SK-N-SH treated with all-trans-retinoic acid at 6 μM for 48 hours (cell line): ENCODE data around the gene COL4A2.

Source experiments
- ATAC-seq: fragments of 200-7000 bp; cut with Tn5 transposase; 3 replicates; pipeline ENCODE4 v1.9.1; 2020; ENCODE audit warnings: mild to moderate bottlenecking, moderate library complexity
- ARNTL ChIP-seq: fragments of 450-650 bp; formaldehyde crosslinking; IDR thresholded peaks from 2 replicates; pipeline ENCODE4 v1.5.0; 2020; ENCODE audit warnings: low read depth, mild to moderate bottlenecking, moderate library complexity, borderline replicate concordance
- BACH2 ChIP-seq: fragments of 250-450 bp; sonication (Bioruptor Pico); IDR thresholded peaks from 2 replicates; pipeline ENCODE4 v1.9.0; 2021; ENCODE audit warnings: mild to moderate bottlenecking, borderline replicate concordance
- CSDC2 ChIP-seq: fragments of 250-450 bp; sonication (Bioruptor Pico); IDR thresholded peaks from 2 replicates; pipeline ENCODE4 v1.5.0; 2020; ENCODE audit warnings: mild to moderate bottlenecking, moderate library complexity
- ESRRG ChIP-seq: fragments of 250-450 bp; sonication (Bioruptor Pico); IDR thresholded peaks from 2 replicates; pipeline ENCODE4 v1.6.1; 2021; ENCODE audit warnings: mild to moderate bottlenecking
- GLIS3 ChIP-seq: fragments of 250-450 bp; sonication (Bioruptor Pico); IDR thresholded peaks from 2 replicates; pipeline ENCODE4 v1.5.0; 2020; ENCODE audit warnings: mild to moderate bottlenecking, moderate library complexity
- PPARA ChIP-seq: fragments of 250-450 bp; sonication (Bioruptor Pico); IDR thresholded peaks from 2 replicates; pipeline ENCODE4 v1.5.0; 2020; ENCODE audit warnings: mild to moderate bottlenecking, borderline replicate concordance
- RARB ChIP-seq: fragments of 250-450 bp; sonication (Bioruptor Pico); IDR thresholded peaks from 2 replicates; pipeline ENCODE4 v1.8.0; 2021; ENCODE audit warnings: mild to moderate bottlenecking, moderate library complexity
- SNAI2 ChIP-seq: fragments of 250-450 bp; sonication (Bioruptor Pico); IDR thresholded peaks from 2 replicates; pipeline ENCODE4 v1.5.0; 2020; ENCODE audit warnings: mild to moderate bottlenecking, moderate library complexity
- TCF4 ChIP-seq: fragments of 250-450 bp; sonication (Bioruptor Pico); IDR thresholded peaks from 2 replicates; pipeline ENCODE4 v1.8.0; 2021; ENCODE audit warnings: mild to moderate bottlenecking, moderate library complexity, borderline replicate concordance
- TOX ChIP-seq: fragments of 250-450 bp; sonication (Bioruptor Pico); IDR thresholded peaks from 2 replicates; pipeline ENCODE4 v1.8.0; 2021; ENCODE audit warnings: mild to moderate bottlenecking, moderate library complexity, borderline replicate concordance
- ZC3H10 ChIP-seq: fragments of 250-450 bp; sonication (Bioruptor Pico); IDR thresholded peaks from 2 replicates; pipeline ENCODE4 v1.5.1; 2021; ENCODE audit warnings: mild to moderate bottlenecking, moderate library complexity
- ZFP3 ChIP-seq: fragments of 250-450 bp; sonication (Bioruptor Pico); IDR thresholded peaks from 2 replicates; pipeline ENCODE4 v1.5.0; 2020; ENCODE audit warnings: mild to moderate bottlenecking, moderate library complexity
- ZFP30 ChIP-seq: fragments of 450-650 bp; formaldehyde crosslinking; IDR thresholded peaks from 2 replicates; pipeline ENCODE4 v1.5.0; 2022; ENCODE audit warnings: mild to moderate bottlenecking, moderate library complexity
- ZNF565 ChIP-seq: fragments of 450-650 bp; formaldehyde crosslinking; conservative IDR thresholded peaks from 2 replicates; pipeline ENCODE4 v1.5.0; 2020; ENCODE audit warnings: low read depth, mild to moderate bottlenecking, moderate library complexity
- ZNF70 ChIP-seq: fragments of 450-650 bp; formaldehyde crosslinking; IDR thresholded peaks from 2 replicates; pipeline ENCODE4 v1.5.0; 2020; ENCODE audit warnings: mild to moderate bottlenecking, moderate library complexity
- ZNF8 ChIP-seq: fragments of 450-650 bp; formaldehyde crosslinking; IDR thresholded peaks from 2 replicates; pipeline ENCODE4 v1.5.0; 2020; ENCODE audit warnings: mild to moderate bottlenecking, moderate library complexity
- TF ChIP-seq, protein P1 (sequence below): fragments of 250-450 bp; sonication (Bioruptor Pico); IDR thresholded peaks from 2 replicates; pipeline ENCODE4 v1.5.1; 2021; ENCODE audit warnings: mild to moderate bottlenecking, moderate library complexity
- TF ChIP-seq, protein P2 (sequence below): fragments of 250-450 bp; sonication (Bioruptor Pico); IDR thresholded peaks from 2 replicates; pipeline ENCODE4 v1.8.0; 2020; ENCODE audit warnings: mild to moderate bottlenecking, moderate library complexity, borderline replicate concordance
- TF ChIP-seq, protein P3 (sequence below): fragments of 250-450 bp; sonication (Bioruptor Pico); IDR thresholded peaks from 2 replicates; pipeline ENCODE4 v1.5.0; 2020; ENCODE audit warnings: mild to moderate bottlenecking, moderate library complexity
- TF ChIP-seq, protein P4 (sequence below): fragments of 250-450 bp; sonication (Bioruptor Pico); IDR thresholded peaks from 2 replicates; pipeline ENCODE4 v1.5.1; 2020; ENCODE audit warnings: low read depth, mild to moderate bottlenecking, moderate library complexity
- TF ChIP-seq, protein P5 (sequence below): fragments of 250-450 bp; sonication (Bioruptor Pico); IDR thresholded peaks from 2 replicates; pipeline ENCODE4 v1.8.0; 2021; ENCODE audit warnings: low read depth, mild to moderate bottlenecking, moderate library complexity, borderline replicate concordance

Gene COL4A2

DNA sequence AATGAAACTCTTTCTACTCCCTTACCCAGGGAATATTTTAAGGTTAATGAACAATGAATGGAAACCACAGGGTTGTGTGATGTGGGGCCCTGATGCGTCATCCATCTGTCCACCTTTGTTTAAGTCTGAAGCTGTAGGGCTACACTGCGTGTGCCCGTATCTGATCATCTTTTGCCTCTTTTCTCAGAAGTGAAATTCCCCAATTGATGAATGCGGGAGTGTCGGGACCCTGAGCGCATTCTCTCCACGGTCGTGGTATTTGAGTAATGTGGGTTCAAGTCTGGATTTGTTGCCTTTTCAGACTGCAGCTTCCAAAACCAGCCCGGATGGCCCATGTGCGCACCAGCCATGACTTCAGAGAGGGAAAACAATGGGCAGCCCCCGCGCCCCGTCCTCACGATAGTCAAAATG is 112.3 kb downstream of the COL4A2 start:
- TF ChIP-seq ZNF70 (no peak), BACH2 (CRISPR knock-in tag) (no peak), ZNF565 (no peak), CSDC2 (CRISPR knock-in tag) (no peak), ZFP30 (no peak), TOX (CRISPR knock-in tag) (no peak), ZNF8 (no peak), PPARA (CRISPR knock-in tag) (no peak), GLIS3 (CRISPR knock-in tag) (no peak), SNAI2 (CRISPR knock-in tag) (no peak), ARNTL (no peak), ZC3H10 (CRISPR knock-in tag) (no peak)
- TF ChIP-seq, protein P1, sequence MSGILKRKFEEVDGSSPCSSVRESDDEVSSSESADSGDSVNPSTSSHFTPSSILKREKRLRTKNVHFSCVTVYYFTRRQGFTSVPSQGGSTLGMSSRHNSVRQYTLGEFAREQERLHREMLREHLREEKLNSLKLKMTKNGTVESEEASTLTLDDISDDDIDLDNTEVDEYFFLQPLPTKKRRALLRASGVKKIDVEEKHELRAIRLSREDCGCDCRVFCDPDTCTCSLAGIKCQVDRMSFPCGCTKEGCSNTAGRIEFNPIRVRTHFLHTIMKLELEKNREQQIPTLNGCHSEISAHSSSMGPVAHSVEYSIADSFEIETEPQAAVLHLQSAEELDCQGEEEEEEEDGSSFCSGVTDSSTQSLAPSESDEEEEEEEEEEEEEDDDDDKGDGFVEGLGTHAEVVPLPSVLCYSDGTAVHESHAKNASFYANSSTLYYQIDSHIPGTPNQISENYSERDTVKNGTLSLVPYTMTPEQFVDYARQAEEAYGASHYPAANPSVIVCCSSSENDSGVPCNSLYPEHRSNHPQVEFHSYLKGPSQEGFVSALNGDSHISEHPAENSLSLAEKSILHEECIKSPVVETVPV (CRISPR knock-in tag) = no peak
- TF ChIP-seq, protein P2, sequence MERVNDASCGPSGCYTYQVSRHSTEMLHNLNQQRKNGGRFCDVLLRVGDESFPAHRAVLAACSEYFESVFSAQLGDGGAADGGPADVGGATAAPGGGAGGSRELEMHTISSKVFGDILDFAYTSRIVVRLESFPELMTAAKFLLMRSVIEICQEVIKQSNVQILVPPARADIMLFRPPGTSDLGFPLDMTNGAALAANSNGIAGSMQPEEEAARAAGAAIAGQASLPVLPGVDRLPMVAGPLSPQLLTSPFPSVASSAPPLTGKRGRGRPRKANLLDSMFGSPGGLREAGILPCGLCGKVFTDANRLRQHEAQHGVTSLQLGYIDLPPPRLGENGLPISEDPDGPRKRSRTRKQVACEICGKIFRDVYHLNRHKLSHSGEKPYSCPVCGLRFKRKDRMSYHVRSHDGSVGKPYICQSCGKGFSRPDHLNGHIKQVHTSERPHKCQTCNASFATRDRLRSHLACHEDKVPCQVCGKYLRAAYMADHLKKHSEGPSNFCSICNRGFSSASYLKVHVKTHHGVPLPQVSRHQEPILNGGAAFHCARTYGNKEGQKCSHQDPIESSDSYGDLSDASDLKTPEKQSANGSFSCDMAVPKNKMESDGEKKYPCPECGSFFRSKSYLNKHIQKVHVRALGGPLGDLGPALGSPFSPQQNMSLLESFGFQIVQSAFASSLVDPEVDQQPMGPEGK = no peak
- TF ChIP-seq, protein P3, sequence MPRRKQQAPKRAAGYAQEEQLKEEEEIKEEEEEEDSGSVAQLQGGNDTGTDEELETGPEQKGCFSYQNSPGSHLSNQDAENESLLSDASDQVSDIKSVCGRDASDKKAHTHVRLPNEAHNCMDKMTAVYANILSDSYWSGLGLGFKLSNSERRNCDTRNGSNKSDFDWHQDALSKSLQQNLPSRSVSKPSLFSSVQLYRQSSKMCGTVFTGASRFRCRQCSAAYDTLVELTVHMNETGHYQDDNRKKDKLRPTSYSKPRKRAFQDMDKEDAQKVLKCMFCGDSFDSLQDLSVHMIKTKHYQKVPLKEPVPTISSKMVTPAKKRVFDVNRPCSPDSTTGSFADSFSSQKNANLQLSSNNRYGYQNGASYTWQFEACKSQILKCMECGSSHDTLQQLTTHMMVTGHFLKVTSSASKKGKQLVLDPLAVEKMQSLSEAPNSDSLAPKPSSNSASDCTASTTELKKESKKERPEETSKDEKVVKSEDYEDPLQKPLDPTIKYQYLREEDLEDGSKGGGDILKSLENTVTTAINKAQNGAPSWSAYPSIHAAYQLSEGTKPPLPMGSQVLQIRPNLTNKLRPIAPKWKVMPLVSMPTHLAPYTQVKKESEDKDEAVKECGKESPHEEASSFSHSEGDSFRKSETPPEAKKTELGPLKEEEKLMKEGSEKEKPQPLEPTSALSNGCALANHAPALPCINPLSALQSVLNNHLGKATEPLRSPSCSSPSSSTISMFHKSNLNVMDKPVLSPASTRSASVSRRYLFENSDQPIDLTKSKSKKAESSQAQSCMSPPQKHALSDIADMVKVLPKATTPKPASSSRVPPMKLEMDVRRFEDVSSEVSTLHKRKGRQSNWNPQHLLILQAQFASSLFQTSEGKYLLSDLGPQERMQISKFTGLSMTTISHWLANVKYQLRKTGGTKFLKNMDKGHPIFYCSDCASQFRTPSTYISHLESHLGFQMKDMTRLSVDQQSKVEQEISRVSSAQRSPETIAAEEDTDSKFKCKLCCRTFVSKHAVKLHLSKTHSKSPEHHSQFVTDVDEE (CRISPR knock-in tag) = no peak
- no peak for ATAC-seq

DNA sequence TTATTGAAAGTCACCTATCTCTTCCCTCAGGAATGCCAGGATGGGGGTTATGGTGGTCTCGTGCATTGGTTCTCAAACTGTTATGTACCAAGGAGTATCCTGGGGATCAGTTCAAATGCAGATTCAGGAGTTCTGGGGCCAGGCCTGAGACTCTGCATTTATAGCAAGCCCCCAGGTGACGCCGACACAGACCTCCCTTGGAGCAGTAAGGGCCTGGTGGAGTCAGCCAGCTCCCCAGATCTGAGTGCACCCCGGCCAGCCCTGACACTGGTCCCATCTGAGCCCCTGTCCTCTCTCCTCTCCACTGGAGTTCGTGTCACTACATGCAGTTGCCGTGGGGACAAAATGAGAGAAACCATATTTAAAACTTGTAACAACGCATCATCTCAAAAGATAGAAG is 112.9 kb downstream of the COL4A2 start:
- no peak for ATAC-seq
- TF ChIP-seq TOX (CRISPR knock-in tag) (no peak), RARB (CRISPR knock-in tag) (no peak), BACH2 (CRISPR knock-in tag) (no peak), ZFP3 (CRISPR knock-in tag) (no peak), ARNTL (no peak), CSDC2 (CRISPR knock-in tag) (no peak), ZC3H10 (CRISPR knock-in tag) (no peak), GLIS3 (CRISPR knock-in tag) (no peak), ZNF8 (no peak), ZFP30 (no peak), TCF4 (no peak), ESRRG (CRISPR knock-in tag) (no peak)
- TF ChIP-seq, protein P4, sequence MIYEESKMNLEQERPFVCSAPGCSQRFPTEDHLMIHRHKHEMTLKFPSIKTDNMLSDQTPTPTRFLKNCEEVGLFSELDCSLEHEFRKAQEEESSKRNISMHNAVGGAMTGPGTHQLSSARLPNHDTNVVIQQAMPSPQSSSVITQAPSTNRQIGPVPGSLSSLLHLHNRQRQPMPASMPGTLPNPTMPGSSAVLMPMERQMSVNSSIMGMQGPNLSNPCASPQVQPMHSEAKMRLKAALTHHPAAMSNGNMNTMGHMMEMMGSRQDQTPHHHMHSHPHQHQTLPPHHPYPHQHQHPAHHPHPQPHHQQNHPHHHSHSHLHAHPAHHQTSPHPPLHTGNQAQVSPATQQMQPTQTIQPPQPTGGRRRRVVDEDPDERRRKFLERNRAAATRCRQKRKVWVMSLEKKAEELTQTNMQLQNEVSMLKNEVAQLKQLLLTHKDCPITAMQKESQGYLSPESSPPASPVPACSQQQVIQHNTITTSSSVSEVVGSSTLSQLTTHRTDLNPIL (CRISPR knock-in tag) = no peak
- TF ChIP-seq, protein P3 (CRISPR knock-in tag) = no peak
- TF ChIP-seq, protein P1 (CRISPR knock-in tag) = no peak
- TF ChIP-seq, protein P5, sequence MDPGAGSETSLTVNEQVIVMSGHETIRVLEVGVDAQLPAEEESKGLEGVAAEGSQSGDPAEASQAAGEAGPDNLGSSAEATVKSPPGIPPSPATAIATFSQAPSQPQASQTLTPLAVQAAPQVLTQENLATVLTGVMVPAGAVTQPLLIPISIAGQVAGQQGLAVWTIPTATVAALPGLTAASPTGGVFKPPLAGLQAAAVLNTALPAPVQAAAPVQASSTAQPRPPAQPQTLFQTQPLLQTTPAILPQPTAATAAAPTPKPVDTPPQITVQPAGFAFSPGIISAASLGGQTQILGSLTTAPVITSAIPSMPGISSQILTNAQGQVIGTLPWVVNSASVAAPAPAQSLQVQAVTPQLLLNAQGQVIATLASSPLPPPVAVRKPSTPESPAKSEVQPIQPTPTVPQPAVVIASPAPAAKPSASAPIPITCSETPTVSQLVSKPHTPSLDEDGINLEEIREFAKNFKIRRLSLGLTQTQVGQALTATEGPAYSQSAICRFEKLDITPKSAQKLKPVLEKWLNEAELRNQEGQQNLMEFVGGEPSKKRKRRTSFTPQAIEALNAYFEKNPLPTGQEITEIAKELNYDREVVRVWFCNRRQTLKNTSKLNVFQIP (CRISPR knock-in tag) = no peak
